HG03439 (cell line): Measurements from ENCODE around the gene CSF1.
"Not testable (repeated sequence)": the region's sequence is repeated elsewhere in the genome, so short reads cannot be mapped to it uniquely, and the experiment has no call there.

Experiments used
- ATAC-seq: cut with Tn5 transposase; IDR thresholded peaks from one replicate; pipeline ENCODE4 v1.9.1; 2021; ENCODE audit warnings: mild to moderate bottlenecking, moderate library complexity; ENCODE audit not compliant: unreplicated experiment

Gene CSF1

DNA sequence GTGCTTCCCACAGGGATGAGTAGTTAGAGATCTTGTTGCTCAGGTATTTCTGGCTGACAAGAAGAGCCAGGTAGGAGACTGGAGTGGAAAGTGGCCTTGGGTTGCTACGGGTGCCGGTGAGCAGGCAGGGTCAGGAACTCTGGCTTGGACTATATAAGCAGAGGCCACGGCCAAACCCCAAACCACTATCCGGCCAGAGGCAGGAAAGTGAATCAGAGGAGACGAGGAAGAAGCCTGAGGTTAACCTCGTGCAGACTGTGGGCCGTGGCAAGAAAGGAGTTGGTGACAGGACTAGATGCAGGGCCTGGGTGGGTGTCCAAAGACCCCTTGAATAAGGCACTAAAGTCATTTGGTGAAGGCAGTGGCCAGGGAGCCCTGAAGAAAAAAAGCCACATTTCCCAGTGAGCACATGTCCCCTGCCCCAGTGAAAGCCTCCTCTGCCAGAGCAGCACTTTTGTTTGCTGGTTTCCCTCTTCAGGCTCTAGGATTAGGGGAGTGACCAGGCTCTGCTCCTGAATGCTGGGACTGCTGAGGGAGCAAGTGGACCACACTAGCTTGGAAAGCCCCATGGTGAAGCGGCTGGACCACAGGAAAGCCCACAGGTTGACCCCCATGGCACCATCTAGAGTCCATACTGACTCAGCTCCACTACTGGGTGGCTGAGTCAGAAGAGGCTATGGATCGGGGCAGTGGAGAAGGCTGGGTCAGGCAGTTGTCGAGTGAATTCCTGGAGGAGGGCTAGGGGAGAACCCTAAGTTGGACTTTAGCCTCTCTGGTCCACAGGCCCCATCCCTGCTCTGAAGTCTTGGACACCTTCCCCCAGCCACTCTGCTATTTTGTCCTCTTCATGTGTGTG is 23.4 kb downstream of the CSF1 start:
- ATAC-seq, result no peak

DNA sequence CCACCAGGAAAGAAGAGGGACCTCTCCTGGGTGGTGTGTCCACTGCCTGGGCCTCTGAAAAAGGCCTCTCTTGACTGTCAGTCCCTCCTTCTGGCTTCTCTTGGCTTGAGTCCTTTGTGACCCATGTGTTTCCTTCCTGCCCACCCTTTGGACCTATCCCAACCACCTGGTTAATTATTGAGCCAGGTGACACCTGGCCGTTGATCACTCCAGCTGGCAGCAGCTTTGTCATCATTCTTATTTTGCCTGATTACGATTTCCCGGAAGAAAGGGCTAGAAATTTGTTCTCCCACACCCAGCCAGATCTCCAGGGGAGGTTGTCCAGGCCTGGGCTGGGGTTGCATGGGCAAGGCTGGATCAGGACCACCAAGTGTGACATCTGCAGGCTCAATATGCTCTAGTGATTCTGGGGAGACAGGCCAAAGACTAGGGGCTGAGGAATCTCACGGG is 24.8 kb downstream of the CSF1 start:
- no peak for ATAC-seq

DNA sequence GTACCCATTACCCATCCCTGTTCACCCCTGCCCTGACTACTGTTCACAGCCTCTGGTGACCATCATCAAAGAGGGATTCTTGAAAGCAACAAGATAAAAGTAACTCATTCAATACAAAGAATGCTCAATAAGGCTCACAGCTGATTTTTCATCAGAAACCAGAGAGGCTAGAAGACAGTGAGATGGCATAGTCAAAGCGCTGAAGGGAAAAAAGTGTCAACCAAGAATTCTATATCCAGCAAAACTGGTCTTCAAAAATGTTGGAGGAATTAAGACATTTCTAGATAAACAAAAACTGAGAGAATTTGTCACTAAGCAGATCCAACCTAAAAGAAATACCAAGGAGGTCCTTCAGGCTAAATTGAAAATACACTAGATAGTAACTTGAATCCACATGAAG is 27.1 kb downstream of the CSF1 start:
- ATAC-seq, result no peak

DNA sequence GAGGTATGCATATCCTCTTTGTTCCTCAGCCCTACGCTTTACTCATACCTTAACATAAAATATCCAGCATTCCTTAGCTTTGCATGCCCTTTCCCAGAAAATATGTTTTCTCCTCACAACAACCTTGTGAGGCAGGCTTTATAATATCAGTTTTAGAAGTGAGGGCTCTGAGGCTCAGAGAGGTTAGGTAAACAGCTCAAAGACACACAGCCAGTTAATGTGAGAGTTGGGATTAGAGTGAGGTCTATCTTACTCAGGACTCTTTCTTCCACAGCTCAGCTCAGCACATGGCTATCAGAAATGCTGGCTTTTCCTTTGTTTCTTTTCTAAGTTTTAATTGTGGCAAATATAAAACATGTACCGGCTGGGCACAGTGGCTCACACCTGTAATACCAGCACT is 27.9 kb downstream of the CSF1 start:
- no peak for ATAC-seq

DNA sequence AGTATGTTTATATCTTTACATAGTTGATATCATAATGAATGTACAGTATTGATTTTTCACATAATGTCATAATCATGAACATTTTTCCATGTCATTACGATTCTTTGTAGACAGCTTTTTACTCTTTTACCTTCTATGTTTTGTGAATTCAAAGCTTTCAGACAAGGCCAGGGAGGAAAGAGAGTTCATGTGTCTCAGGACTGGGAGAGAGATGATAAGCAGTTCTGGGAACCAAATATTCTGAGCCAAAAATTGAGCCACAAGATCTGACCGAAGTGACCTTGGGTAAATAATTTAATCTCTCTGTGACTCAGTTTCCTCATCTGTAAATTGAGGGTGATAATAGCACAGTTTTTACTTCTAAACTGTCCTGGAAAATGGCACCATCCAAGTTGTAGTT is 31.8 kb downstream of the CSF1 start:
- ATAC-seq, result no peak

DNA sequence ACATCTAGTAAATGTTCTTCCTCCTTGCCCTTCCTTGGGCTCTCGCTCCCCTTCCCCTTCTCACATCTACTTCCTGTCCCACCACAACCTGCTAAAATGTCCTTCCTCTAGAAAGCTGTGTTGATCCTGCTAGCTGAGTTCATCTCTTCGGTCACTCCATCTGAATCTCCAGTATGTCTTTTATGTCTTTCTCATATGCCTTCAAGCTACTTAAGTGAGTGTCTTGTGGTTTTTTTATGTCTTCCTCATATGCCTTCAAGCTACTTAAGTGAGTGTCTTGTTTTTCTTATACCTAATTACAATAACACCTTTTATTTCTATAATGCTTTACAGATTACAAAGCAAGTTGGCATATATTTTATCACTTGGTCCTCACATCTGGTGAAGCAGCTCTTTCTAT is 33.9 kb downstream of the CSF1 start:
- no peak for ATAC-seq

DNA sequence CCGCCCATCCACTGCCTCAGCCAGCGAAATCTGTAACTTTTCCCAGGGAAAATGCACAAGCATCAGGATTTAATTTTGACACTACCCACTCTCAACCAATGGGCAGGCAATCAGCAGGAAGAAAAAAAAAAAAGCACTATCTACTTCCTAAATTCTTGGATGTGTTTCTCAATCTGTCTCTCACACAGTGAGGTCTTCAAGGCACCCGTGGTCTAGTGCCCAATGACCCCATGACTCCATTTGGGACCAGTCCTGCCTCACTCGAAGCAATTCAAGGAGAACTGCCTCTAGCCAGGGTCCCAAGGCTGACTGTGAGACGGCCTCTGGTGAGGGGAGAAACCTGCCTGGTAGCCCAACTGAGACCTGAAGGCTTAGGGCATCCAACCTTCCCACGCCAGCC is 35.9 kb downstream of the CSF1 start:
- no peak for ATAC-seq

DNA sequence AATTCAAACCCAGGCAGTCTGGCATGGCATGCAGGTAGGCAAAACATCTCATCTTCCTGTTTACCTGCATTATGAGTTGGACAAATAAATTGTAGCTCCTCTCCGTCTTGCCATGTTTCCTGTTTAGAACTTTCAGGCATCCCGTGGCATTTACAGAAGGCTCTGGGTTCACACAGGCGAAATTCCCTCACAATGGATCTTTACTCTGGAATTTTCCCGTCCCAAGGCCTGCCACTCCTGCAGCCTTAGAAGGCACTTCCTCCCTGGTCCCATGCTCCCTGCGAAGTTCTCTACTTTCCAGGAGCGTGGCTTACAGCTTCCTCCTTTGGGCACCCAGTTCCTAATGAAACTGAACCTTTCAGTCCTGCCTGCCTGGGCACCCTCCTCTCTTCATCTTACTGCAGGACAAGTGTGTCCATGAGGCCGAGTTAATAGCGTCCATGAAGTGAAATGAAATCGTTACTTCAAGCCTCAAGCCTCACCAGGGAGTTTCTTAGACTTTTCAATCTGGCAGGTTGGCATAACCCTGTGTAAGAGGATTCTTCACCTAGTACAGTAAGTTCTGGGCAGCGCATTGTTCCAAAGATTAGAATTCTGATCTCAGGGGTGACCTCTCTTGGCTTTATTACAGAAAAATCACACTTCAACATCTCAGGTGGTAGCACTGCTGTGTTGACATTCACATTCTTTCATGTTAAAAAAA is 37.1 kb downstream of the CSF1 start:
- ATAC-seq, result no peak

DNA sequence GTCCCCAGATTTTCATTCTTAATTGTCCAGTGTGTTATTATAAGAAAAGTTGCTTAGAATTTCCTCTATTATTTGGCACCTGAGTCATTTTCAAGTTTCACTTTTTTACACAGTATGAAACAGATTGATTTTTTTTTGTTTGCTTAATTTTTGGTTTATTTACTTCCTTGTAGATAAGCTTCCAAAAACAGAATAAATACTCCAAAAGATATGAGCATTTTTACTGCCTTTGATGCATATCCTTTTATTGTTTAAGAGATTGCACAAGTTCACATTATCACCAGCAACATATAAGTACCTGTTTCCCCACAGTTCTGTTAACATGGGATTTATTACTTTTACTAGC is 37.6 kb downstream of the CSF1 start:
- no peak for ATAC-seq

DNA sequence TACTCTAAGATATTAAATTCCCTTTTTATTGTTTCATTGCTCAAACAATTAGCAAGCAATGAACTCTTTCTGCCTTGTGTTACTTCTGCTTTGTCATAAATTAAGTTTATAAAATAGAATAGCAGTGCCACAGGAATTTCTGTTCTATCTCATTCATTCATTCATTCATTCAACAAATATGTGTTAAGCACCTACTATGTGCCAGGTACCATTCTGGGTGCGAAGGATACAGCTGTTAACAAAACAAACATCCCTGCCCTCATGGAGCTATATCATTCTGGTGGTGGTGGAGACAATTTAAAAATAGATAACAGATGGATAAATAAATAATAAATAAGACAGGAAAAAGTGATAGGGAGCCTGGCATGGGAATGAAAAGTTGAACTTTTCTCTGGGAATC is 39.4 kb downstream of the CSF1 start:
- no peak for ATAC-seq

DNA sequence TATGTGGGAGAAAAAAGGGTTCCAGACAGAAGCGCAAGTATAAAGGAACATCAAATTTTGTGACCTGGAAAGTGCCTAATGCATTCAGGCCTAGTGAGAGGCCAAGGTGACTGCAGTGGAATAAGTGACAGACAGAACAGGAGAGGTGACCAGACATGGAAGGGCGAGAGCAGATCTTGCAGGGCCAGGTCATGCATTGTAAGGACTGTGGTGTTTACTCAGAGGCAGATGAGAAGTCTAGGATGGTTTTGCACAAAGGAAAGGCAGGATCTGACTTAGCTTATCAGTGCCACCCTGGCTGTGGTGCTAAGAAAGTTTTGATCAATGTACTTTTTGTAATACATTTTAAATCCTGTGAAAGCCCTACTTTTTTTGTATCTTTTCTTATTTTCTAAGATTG is 39.9 kb downstream of the CSF1 start:
- ATAC-seq, result no peak

DNA sequence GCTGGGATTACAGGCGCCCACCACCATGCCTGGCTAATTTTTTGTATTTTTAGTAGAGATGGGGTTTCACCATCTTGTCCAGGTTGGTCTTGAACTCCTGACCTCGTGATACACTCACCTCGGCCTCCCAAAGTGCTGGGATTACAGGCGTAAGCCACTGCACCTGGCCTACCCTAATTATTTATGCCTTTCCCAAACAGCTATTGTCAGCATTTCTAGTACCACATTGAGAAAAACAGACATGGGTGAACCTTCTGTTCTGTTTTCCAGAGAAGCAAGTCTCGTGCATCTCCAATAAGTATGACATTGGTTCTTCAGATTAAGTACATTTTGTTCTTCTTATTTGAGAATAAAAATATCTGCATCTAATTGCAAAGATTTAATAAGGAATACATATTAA is 40.9 kb downstream of the CSF1 start:
- ATAC-seq, result not testable (repeated sequence)

DNA sequence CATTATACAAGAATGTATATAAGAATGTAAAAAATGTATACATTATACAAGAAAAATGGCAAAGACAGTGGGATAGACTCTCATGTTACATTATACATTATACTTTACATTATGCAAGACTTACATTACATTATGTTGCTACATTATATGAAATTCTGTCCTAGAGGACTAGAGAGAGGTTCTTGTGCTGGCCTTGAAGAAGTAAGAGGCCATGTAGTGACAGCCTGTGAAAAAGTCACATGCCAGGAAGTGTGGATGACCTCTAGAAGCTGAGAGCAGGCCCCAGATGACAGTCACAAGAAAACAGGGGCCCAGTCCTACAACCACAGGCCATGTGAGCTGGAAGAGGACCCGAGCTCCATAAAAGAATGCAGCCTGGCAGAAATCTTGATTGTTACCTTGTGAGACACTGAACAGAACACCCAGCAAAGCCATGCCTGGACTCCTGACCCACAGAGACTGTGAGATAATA is 43.4 kb downstream of the CSF1 start:
- no peak for ATAC-seq

DNA sequence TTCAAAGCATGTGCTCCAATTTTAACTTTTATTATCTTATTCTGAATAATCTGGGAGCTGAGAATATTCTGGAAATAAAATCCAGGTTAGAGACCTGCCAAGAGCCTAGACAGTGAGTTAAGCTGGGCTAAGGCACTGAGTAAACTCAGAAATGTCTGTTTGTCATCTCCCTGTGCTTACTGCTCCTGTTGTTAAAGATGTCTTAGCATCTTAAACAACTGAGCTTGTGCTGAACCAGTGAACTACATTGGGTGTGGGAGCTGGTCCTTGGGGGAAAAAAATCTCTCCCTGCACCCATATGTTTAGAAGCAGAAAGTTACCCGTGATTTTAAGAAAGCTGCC is 49.0 kb downstream of the CSF1 start:
- no peak for ATAC-seq

DNA sequence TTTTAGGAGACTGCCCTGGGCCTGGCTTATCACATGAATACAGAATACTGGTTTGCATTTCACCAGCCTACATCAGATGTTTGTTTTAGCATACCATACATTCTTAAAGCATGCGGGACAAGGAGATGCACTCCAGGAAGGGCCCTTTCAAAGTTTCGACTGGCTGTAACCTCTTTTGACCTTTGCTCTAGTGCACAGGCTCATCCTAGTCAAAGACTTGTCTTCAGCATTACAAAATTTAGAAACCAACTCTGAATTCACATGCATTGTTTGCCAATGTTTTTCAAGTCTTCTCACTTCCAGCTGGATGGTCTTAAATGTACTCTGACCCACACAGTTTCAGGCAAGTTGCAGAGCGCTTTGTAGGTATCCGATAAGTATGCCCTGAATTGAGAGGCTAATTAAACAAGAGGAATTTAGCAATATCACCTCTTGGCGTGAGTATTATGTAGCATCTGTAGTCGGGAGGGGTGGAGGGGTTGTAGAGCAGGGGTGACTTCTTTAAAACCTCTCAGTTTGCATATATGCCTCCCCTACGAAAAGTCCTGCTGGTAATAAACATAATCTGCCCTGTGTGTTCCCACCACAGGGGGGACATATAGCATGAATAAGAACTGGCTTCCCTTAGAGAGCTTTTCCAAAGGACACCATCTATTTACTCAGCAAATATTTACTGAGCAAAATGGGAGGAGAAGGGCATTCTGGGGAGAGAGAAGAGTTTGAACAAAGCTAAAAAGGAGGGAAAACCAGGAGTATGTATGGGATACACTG is 49.5 kb downstream of the CSF1 start:
- ATAC-seq, result no peak

DNA sequence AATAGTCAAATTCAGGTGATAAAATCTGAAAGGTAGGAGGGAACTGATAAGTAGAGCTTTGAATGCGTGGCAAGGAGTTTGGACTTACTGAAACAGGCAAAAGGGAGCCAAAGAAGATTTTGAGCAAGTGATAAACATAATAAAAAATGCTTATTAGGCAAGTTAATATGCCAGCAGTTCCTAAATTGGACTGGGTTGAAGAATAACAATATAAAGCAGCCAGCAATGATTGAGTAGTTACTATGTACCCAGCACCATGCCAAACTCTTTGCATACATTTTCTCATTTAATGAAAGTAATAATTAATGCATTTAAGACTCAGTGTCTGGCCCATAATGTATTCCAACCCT is 50.1 kb downstream of the CSF1 start:
- ATAC-seq, result no peak

DNA sequence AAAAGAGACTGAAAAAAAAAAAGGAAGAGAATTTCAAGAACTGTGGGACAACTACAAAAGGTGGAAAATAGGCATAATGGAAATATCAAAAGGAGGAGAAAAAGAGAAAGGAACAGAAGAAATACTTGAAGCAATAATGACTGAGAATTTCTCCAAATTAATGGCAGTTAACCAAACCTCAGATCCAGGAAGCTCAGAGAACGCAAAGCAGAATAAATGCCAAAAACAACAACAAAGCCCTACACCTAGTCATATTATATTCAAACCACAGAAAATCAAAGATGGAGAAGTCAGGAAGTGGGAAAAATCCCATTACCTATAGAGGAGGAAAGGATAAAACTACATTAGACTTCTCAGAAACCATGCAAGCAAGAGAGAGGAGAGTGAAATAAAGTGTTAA is 53.2 kb downstream of the CSF1 start:
- no peak for ATAC-seq

DNA sequence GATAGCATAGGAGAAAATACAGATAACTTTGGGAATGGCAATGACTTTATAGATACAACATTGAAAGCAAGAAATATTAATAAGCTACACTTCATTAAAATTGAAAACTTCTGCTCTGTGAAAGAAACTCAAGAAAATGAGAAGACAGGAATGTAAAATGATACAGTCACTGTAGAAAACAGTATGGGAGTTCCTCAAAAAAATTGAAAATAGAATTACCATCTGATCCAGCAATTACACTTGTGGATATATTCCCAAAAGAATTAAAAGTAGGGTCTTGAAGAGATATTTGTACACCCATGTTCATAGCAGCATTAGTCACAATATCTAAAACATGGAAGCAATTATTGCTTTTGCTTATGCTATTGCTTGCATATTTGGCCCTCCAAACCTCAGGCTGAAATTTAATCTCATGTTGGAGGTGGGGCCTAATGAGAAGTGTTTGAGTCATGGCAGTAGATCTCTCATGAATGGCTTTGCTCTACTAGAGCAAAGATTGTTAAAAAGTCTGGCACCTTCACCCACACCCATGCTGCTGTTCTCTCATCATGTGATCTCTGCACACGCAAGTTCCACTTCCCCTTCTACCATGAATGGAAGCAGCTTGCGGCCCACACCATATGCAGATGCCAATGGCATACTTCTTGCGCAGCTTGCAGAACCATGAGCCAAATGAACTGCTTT is 58.6 kb downstream of the CSF1 start:
- ATAC-seq, result no peak

DNA sequence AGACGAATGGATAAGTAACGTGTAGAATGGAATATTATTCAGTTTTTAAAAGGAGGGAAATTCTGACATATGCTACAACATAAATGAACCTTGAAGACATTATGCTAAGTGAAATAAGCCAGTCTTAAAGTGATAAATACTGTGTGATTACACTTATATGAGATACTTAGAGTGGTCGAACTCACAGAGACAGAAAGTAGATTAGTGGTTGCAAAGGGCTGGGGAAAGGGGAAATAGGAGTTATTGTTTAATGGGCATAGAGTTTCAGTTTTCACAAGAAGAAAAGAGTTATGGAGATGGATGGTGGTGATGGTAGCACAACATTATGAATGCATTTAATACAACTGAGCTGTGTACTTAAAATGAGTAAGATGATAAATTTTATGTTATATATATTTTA is 59.3 kb downstream of the CSF1 start:
- no peak for ATAC-seq

DNA sequence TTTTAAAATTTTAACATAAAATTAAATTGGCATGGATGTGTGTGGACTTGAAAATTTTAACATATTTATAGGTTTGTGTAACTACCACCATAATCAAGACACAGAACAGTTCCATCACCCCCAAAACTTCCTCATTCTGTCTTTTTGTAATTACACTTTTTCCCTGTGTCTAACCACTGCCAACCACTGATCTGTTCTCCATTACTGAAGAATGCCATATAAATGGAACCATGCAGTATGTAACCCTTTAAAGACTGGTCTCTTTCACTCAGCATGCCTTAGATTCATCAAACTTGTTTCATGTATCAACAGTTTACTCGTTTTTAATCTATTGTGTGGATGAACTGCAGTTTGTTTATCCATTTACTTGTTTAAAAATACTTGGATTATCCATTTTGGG is 60.9 kb downstream of the CSF1 start:
- ATAC-seq, result no peak

DNA sequence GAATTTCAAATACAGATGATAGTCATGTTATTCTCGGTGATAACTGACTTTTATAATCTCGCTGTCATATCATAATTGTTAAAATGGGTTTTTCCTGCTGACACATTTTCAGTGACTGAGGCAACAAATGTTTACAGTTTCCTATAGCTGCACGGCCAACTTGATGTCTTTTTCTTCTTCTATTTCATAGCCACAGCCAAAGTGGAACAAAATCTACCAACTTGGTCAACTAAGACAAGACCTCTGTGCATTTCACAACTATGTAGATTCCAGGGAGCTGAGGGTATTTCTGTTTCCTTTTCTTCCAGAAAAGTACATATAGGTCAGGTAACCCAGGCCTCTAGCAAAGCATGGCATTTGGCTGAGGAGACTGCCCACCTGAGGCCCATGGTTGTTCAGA is 63.5 kb downstream of the CSF1 start:
- ATAC-seq, result no peak
